ENCODE measurements around the gene ITPKB.

The ITPKB gene

GRCh38 chr1:226649780-226650179 lies 89.3 kb downstream of the ITPKB start:
- no peak for TF ChIP-seq ZNF274 (IDR thresholded peaks at IDR 0.05; ENCODE audit: low read depth, low read length)
- H3K4me3 ChIP-seq (ENCODE audit: low read length) = no peak overlapping the region

- TF ChIP-seq ZNF274 (IDR thresholded peaks at IDR 0.05; ENCODE audit: low read depth, low read length) = no peak
- no peak overlapping the region for H3K4me3 ChIP-seq (ENCODE audit: low read length)
Observed at GRCh38 chr1:226649244-226649643, 89.8 kb downstream of the ITPKB start.

GRCh38 chr1:226648421-226648820 lies 90.7 kb downstream of the ITPKB start:
- no peak overlapping the region for H3K4me3 ChIP-seq (ENCODE audit: low read length)
- TF ChIP-seq ZNF274 (IDR thresholded peaks at IDR 0.05; ENCODE audit: low read depth, low read length) = no peak

- TF ChIP-seq ZNF274 (IDR thresholded peaks at IDR 0.05; ENCODE audit: low read depth, low read length) = no peak
- no peak overlapping the region for H3K4me3 ChIP-seq (ENCODE audit: low read length)
Observed at GRCh38 chr1:226647719-226648118, 91.4 kb downstream of the ITPKB start.

GRCh38 chr1:226646870-226647449 lies 92.1 kb downstream of the ITPKB start:
- no peak for TF ChIP-seq ZNF274 (IDR thresholded peaks at IDR 0.05; ENCODE audit: low read depth, low read length)
- H3K4me3 ChIP-seq (ENCODE audit: low read length) = no peak overlapping the region

GRCh38 chr1:226646026-226646869 lies 92.8 kb downstream of the ITPKB start:
- H3K4me3 ChIP-seq (ENCODE audit: low read length) = no peak overlapping the region
- no peak for TF ChIP-seq ZNF274 (IDR thresholded peaks at IDR 0.05; ENCODE audit: low read depth, low read length)

GRCh38 chr1:226645279-226645976 lies 93.7 kb downstream of the ITPKB start:
- H3K4me3 ChIP-seq (ENCODE audit: low read length) = no peak overlapping the region
- TF ChIP-seq ZNF274 (IDR thresholded peaks at IDR 0.05; ENCODE audit: low read depth, low read length) = no peak

GRCh38 chr1:226644541-226645176 lies 94.4 kb downstream of the ITPKB start:
- no peak overlapping the region for H3K4me3 ChIP-seq (ENCODE audit: low read length)
- TF ChIP-seq ZNF274 (IDR thresholded peaks at IDR 0.05; ENCODE audit: low read depth, low read length) = no peak

GRCh38 chr1:226643611-226644540 lies 95.2 kb downstream of the ITPKB start:
- H3K4me3 ChIP-seq (ENCODE audit: low read length) = no peak overlapping the region
- no peak for TF ChIP-seq ZNF274 (IDR thresholded peaks at IDR 0.05; ENCODE audit: low read depth, low read length)

GRCh38 chr1:226643177-226643576 lies 95.9 kb downstream of the ITPKB start:
- no peak for TF ChIP-seq ZNF274 (IDR thresholded peaks at IDR 0.05; ENCODE audit: low read depth, low read length)
- no peak overlapping the region for H3K4me3 ChIP-seq (ENCODE audit: low read length)

- H3K4me3 ChIP-seq (ENCODE audit: low read length) = no peak overlapping the region
- TF ChIP-seq ZNF274 (IDR thresholded peaks at IDR 0.05; ENCODE audit: low read depth, low read length) = no peak
Observed at GRCh38 chr1:226642421-226642820, 96.7 kb downstream of the ITPKB start.

GRCh38 chr1:226641671-226642231 lies 97.3 kb downstream of the ITPKB start:
- no peak for TF ChIP-seq ZNF274 (IDR thresholded peaks at IDR 0.05; ENCODE audit: low read depth, low read length)
- no peak overlapping the region for H3K4me3 ChIP-seq (ENCODE audit: low read length)
